CD4-positive, alpha-beta T cell treated with Interleukin-17A for 4 hours (primary cell): Measurements from ENCODE around the gene BHLHA15.

Source experiments
- DNase-seq: peaks from one replicate; pipeline ENCODE4 v3.0.0-alpha.2; 2020; ENCODE audit warnings: mixed read lengths

The BHLHA15 gene

DNA sequence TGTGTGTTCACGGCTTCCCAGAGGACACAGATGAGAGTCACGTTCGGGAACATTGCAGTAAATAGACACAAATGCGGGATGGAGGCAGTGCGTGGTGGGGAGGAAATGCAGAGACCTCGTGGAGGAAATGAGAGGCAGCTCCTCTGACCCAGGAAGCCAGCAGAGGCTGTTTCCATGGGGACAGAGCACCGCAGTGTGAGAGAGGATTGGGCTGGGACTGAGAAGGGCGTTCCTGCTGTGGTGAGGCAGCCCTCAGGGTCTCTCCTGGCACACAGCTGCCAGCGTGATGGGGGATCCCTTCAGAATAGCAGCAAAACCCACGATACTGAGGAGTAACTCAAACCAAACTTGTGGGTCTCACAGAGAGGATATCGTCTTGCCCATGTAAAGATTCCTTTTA is 21.7 kb upstream of the BHLHA15 start:
- DNase-seq, result no peak

DNA sequence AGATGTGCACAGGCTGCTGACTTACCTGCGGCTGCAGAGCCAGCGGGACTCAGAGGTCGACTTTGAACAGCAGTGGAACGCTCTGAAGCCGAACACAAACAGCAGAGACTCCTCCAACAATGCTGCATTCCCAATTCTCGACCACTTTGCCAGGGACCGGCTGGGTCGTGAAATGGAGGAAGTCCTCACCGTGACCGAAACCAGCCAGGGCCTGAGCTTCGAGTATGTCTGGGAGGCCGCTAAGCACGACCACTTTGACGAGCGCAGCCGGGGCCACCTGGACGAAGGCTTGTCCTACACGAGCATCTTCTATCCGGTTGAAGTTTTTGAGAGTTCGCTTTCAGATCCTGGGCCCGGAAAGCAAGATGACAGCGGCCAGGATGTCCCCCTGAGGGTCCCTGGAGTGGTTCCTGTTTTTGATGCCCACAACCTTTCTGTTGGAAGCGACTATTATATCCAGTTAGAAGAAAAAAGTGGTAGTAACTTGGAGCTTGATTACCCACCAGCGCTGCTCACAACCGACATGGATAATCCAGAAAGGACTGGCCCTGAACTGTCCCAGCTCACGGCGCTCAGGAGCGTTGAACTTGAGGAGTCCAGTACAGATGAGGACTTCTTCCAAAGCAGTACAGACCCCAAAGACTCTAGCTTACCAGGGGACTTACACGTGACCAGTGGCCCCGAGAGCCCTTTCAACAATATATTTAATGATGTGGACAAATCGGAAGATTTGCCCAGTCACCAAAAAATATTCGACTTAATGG is 19.4 kb upstream of the BHLHA15 start:
- no peak for DNase-seq

- DNase-seq, result no peak
Measured at GRCh38 chr7:98192781-98193457, 18.3 kb upstream of the BHLHA15 start.

GRCh38 chr7:98193474-98194180 is 17.6 kb upstream of the BHLHA15 start:
- no peak for DNase-seq

DNA sequence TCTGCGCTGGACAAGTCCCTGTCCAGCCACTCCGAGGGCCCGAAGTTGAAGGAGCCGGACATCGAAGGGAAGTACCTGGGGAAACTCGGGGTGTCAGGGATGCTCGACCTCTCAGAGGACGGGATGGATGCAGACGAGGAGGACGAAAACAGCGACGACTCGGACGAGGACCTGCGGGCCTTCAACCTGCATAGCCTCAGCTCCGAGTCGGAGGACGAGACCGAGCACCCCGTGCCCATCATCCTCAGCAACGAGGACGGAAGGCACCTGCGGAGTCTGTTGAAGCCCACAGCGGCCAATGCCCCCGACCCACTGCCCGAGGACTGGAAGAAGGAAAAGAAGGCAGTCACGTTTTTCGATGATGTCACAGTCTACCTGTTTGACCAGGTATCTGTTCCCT is 17.1 kb upstream of the BHLHA15 start:
- DNase-seq, result no peak

DNA sequence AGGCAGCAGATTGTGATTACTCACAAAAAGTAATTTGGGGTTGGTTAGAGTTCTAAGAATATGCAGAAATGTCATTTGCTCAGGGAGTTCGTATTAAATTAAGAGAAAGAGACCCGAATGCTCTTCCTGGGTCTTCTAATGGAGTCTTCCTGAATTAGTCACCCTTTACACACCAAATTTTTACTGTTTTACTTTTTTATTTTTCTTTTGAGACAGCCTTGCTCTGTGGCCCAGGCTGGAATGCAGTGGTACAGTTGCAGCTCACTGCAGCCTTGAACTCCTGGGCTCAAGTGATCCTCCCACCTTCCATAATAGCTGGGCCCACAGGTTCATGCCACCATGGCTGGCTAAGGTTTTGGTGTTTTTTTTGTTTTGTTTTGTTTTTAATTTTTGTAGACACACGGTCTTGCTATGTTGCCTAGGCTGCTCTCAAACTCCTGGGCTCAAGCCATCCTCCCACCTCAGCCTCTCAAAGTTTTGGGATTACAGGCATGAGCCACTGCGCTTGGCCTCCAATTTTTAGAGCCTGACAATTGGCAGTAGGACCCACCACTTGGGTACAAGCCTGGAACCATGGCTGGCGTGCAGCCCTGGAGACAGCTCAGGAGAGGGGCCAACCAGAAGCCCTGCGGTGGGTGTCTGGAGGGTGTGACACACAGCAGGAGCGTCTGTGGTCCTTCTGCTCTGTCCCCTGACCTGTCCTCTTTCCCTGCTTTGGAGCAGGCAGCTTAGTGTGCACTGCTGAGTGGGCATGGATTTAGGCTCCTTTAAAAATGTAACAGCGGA is 16.4 kb upstream of the BHLHA15 start:
- no peak for DNase-seq

DNA sequence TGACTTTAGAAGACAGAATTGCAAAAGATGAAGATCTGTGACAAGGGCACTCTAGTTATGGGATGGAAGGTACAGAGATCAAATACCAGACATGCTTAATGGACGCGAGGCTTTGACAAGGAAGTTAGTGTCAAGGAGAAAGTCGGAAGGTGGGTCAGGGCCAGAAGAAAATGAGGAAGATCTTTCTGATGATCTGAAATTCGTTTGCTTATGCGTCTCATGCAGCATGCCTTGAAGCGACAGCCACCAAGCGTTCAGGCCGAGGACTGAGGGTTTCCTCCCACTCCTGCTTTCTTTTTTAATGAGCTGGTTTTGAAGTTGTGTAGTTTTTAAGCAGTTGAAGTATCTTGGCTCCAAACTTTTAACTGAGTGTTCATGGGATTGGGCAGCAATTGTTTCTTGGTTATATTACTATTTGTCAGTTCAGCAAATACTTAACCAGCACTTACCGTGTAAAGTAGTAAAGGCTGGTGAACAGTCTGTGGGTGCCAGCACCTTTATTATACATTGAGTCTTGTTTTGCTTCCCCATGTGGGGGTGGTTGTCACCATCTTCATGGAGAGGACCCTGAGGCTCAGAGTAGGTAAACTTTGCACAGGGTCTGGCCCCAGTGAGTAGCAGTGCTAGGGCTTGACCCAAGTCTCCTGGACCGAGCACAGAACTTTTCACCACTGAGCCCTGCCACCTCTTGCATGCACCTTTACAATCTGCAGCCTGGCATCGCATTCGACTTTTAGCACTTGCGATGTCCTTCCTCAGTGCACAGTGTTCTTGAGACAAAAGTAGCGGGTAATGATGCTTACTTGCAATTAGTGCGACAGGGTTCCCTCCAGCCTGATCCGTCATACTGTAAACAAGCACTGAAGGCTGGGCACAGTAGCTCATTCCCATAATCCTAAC is 14.3 kb upstream of the BHLHA15 start:
- DNase-seq, result no peak

- DNase-seq, result no peak
Measured at GRCh38 chr7:98199131-98199530, 12.1 kb upstream of the BHLHA15 start.

- no peak for DNase-seq
Measured at GRCh38 chr7:98200364-98200763, 10.9 kb upstream of the BHLHA15 start.

DNA sequence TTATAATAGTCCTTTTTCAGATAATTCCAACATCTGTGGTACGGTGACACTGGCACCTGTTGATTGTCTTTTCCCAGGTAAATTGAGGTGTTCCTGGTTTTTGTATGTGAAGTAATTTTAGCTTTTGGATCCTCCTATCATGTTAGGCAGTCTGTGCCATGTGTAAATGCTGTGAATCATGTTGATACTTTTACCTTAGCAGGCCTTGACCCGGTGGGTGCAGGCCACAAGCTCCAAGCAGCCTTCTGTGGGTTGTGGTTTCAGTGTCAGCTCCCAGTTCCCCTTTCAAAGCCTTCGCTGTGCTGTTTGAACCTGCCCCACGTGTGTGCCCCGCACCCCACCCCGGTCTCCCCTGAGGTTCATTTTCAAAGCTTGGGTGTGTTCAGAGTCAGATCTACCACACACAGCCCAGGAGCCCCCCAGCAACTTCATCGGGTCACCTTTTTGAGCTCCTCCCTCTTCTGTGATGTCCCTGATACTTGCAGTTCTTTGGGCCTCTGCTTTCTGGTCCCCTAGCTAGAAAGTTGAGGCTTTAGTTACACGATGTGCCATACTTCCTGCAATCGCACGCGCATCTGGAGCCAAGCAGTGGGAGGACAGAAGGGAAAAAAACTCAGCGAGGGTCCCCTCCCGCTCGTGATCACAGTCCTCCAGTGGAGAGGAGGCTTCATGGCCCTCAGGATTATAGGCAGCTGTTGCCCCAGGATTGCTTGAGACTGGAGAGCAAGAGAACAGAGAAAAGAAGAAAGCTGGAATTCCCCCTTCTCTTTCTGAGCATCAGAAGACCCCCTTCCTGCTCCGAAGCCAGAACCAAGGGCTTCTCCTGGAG is 8.7 kb upstream of the BHLHA15 start:
- DNase-seq, result peak; percentile 78

- peak; percentile 24 for DNase-seq
Measured at GRCh38 chr7:98203261-98203963, 7.8 kb upstream of the BHLHA15 start.

- no peak for DNase-seq
Measured at GRCh38 chr7:98203964-98204605, 7.2 kb upstream of the BHLHA15 start.

- DNase-seq, result no peak
Measured at GRCh38 chr7:98204670-98205069, 6.6 kb upstream of the BHLHA15 start.

- DNase-seq, result no peak
Measured at GRCh38 chr7:98205162-98205845, 5.9 kb upstream of the BHLHA15 start.

DNA sequence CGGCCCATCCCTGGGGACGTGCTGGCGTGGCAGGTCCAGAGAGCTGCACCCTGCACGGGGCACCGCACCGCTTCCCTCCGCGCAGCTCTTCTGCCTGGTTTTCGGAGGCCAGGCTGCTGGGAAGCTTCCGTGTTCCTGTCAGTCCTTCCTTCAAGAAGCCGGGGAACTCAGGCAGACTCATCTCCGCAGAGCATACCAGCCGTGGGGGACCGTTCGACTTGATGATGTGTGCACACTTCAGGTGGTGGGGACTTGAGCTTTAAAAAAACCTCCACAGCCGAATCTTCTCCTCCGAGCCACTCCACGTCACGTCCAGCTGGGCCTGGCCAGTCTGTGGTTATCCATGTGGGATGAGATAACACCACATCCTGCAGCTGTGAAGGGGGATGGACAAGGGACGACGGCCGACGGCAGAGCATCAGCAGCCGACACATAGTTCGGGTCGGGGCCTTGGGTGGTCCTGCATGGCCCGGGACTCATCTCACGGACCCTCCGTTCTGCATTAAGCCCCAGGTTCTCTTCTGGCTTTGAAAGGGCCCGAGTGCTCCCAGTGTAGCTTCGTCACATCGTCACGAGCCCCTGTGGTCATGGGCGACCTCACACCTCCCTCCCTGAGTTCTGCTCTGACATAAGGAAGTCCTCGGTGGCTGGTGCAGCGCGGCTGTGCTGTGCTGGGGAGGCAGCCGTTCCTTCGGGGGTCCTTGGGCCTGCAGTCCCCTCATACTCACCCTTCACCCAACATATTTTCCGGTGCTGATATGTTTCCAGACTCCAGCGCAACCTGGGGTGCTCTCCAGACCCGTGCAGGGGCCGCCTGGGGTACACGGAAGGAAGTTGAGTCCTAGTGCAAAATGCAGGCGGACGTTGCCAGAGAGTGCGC is 4.5 kb upstream of the BHLHA15 start:
- DNase-seq, result no peak

- no peak for DNase-seq
Measured at GRCh38 chr7:98209166-98209920, 1.9 kb upstream of the BHLHA15 start.

- DNase-seq, result no peak
Measured at GRCh38 chr7:98210513-98211220, 572 bp upstream of the BHLHA15 start.
